Colonic mucosa (tissue), 4 donors: ENCODE results near the gene HSF2BP. TPM values are rescaled to one million over a fixed set of nuclear protein-coding genes. Genes with fewer than 3 reads are reported as not detected.

Experiments
- DNase-seq: peaks from one replicate; pipeline ENCODE4 v3.0.0-alpha.2; 2020
- H3K27ac ChIP-seq: fragments of 200-600 bp; one replicate; pipeline ENCODE4 v1.8.0; 2021
- H3K27me3 ChIP-seq: fragments of 200-600 bp; one replicate; pipeline ENCODE4 v1.8.0; 2021
- H3K36me3 ChIP-seq: fragments of 200-600 bp; one replicate; pipeline ENCODE4 v1.8.0; 2021
- H3K4me1 ChIP-seq: fragments of 200-600 bp; one replicate; pipeline ENCODE4 v1.8.0; 2021; ENCODE audit warnings: mild to moderate bottlenecking
- H3K4me3 ChIP-seq: fragments of 200-600 bp; one replicate; pipeline ENCODE4 v1.8.0; 2021
- H3K9ac ChIP-seq, 2 donors: one replicate each; pipeline ENCODE4 v1.7.0; 2013; ENCODE audit warnings: control low read depth in 2 of 2, low read depth in 2 of 2, low read length in 2 of 2
- H3K9me3 ChIP-seq: fragments of 200-600 bp; one replicate; pipeline ENCODE4 v1.8.0; 2021
- CTCF ChIP-seq: fragments of 200-600 bp; IDR thresholded peaks from one replicate; pipeline ENCODE4 v1.8.0; 2022; ENCODE audit warnings: antibody characterized with exemption, mild to moderate bottlenecking
- intact Hi-C: fragments of 100-400 bp; cut with DNase I; formaldehyde crosslinking; loops from one replicate; pipeline ENCODE4 v1.14.1; 2022
- total RNA-seq, 2 donors: library from RNA; stranded (reverse); fragmentation: NEBNext Ultra II Directional in 1 of 2; extraction: Animal tissue kit (Norgen Biotek cat#: 25700) in 1 of 2; gene quantifications; one replicate each; pipeline ENCODE4 v1.2.1, GENCODE V29; 2021
- donor health status: healthy.
- donor health status: DM: no; HTN: no; CAD: no.
- donor health status: DM: no; HTN: no; CAD: no.

The HSF2BP gene
- total RNA-seq, 2 donors from 2014 or later = 0.45 TPM; not detected in 1

- no peaks in the 10 kb centered on the region for H3K27me3 ChIP-seq
- H3K9ac ChIP-seq = no peak overlapping the region
- no peak overlapping the region for H3K27ac ChIP-seq
- no peaks in the 10 kb centered on the region for H3K4me1 ChIP-seq
- no peaks in the 10 kb centered on the region for H3K36me3 ChIP-seq
- no peak overlapping the region for H3K4me3 ChIP-seq
- no peak for DNase-seq
- intact Hi-C loops = no loop called here
- no peak for TF ChIP-seq CTCF
- H3K9me3 ChIP-seq = no peaks in the 10 kb centered on the region
Measured at GRCh38 chr21:43639470-43640353, 19.6 kb downstream of the HSF2BP start.

- TF ChIP-seq CTCF = no peak
- H3K9me3 ChIP-seq = no peaks in the 10 kb centered on the region
- no peaks in the 10 kb centered on the region for H3K4me1 ChIP-seq
- no peak overlapping the region for H3K9ac ChIP-seq
- intact Hi-C loops = no loop called here
- no peaks in the 10 kb centered on the region for H3K27me3 ChIP-seq
- no peak overlapping the region for H3K27ac ChIP-seq
- DNase-seq = no peak
- no peaks in the 10 kb centered on the region for H3K36me3 ChIP-seq
- H3K4me3 ChIP-seq = no peak overlapping the region
Measured at GRCh38 chr21:43637530-43638158, 21.6 kb downstream of the HSF2BP start.

GRCh38 chr21:43635436-43635835, 23.9 kb downstream of the HSF2BP start:
- Histone ChIP-seq H3K4me1 (no peaks in the 10 kb centered on the region), H3K4me3 (no peak overlapping the region), H3K9ac (no peak overlapping the region), H3K36me3 (no peaks in the 10 kb centered on the region), H3K27ac (no peak overlapping the region), H3K27me3 (no peaks in the 10 kb centered on the region), H3K9me3 (no peaks in the 10 kb centered on the region)
- intact Hi-C loops = no loop called here
- DNase-seq = no peak
- TF ChIP-seq CTCF = no peak

GRCh38 chr21:43634618-43635017, 24.7 kb downstream of the HSF2BP start:
- no peak for DNase-seq
- no peak overlapping the region for H3K9ac ChIP-seq
- H3K4me1 ChIP-seq = no peaks in the 10 kb centered on the region
- intact Hi-C loops = no loop called here
- no peaks in the 10 kb centered on the region for H3K27me3 ChIP-seq
- no peaks in the 10 kb centered on the region for H3K9me3 ChIP-seq
- H3K4me3 ChIP-seq = no peak overlapping the region
- no peaks in the 10 kb centered on the region for H3K36me3 ChIP-seq
- H3K27ac ChIP-seq = no peak overlapping the region
- no peak for TF ChIP-seq CTCF

- Histone ChIP-seq H3K9ac (no peak overlapping the region), H3K4me1 (no peaks in the 10 kb centered on the region), H3K36me3 (no peaks in the 10 kb centered on the region), H3K4me3 (no peak overlapping the region), H3K27me3 (no peaks in the 10 kb centered on the region), H3K9me3 (no peaks in the 10 kb centered on the region), H3K27ac (no peak overlapping the region)
- no peak for DNase-seq
- no peak for TF ChIP-seq CTCF
- intact Hi-C loops = no loop called here
Measured at GRCh38 chr21:43632373-43632905, 26.8 kb downstream of the HSF2BP start.
